ENCODE data around the gene NAV1.

NAV1 gene

DNA sequence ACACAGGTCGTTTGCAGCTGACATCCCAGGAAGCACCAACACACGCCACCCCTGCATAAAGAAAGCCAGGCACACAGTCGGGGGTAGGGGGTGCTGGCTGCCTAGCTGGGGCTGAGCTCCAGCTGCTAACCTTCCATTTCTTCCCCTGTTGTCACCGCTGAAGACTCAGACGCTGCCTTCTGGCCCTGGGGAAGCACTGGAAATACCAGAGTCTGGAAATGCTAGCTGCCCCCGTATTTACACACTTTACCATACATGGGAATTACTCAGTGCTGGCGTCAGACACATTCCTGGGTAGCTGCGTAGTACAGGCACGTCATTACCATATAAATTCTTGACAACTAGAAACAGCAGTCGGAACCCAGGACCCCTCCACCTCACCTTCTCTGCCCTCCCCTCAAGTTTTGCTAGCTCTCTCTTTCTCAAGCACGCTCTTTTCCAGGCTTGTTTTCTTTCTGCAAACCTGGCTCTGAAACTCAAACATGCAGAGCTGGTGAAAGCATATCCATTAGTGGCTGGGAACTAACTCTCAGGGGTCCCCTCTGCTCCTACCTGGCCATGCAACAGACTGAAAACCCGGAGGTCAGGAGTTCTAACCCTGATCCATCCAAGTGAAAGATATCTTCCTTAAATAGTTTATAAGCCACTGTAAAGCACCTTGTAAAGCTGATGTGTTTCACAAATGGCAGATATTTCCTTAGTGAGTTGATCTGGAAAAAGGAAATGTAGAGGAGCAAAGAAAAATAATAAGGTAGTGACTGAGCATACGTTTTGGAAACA, 35.3 kb upstream of the NAV1 start:
- no peak for DNase-seq (ENCODE audit: low spot score)

- no peak for DNase-seq (ENCODE audit: low spot score)
Observed at GRCh38 chr1:201504179-201504631, 34.7 kb upstream of the NAV1 start.

DNA sequence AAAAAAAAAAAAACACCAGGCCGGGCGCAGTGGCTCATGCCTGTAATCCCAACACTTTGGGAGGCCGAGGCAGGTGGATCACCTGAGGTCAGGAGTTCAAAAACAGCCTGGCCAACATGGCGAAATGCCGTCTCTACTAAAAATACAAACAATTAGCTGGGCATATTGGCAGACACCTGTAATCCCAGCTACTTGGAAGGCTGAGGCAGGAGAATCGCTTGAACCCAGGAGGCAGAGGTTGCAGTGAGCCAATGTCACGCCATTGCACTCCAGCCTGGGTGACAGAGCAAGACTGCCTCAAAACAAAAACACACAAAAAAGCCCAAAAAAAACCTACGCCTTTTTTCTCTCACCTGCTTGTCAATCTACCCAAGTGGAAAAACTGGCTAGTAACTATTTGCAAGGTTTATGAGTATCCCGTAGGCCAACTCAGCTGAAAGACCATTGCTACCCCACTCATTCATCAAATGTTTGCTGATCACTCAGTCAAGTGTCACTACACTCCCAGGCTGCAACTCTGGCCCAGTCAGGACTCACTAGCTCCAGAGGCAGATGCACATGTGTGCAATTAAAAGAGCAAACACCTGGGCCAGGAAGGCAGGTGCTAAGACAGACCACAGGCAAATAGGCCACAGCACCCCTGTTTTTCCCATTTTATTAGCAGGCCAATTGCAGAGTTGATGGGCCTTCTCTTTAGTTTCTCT, 34.0 kb upstream of the NAV1 start:
- no peak for DNase-seq (ENCODE audit: low spot score)

GRCh38 chr1:201505503-201505890, 33.4 kb upstream of the NAV1 start:
- DNase-seq (ENCODE audit: low spot score): no peak

GRCh38 chr1:201506092-201506491, 32.8 kb upstream of the NAV1 start:
- no peak for DNase-seq (ENCODE audit: low spot score)

- DNase-seq (ENCODE audit: low spot score): peak; percentile 86
Observed at GRCh38 chr1:201506557-201507359, 32.2 kb upstream of the NAV1 start, which contains the start of gene CSRP1. TSS of gene CSRP1 (minus strand) at chr1:201507123. CDS start at chr1:201496303, 10,820 bp downstream.

- DNase-seq (ENCODE audit: low spot score): no peak
Observed at GRCh38 chr1:201507360-201507675, 31.6 kb upstream of the NAV1 start.

DNA sequence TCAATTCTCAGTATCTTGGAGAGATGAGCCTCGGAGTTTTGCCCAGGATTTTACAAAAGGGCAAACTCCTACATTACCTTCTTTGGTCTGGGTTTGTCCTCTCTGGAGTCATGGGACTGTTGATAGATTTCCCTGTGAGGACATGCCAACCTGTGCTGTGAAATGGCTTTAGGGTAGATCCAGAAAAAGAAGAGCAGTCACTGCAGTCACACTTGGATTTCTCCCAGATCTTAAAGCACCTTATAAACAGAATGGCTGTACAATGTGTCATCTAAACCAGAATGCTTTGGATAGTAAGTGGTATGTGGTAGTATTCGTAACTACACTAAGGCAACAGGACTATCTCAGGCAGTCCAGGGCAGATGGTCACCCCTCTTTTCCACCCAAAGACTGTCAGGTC, 30.1 kb upstream of the NAV1 start:
- no peak for DNase-seq (ENCODE audit: low spot score)

- no peak for DNase-seq (ENCODE audit: low spot score)
Observed at GRCh38 chr1:201509601-201510374, 29.1 kb upstream of the NAV1 start.

DNA sequence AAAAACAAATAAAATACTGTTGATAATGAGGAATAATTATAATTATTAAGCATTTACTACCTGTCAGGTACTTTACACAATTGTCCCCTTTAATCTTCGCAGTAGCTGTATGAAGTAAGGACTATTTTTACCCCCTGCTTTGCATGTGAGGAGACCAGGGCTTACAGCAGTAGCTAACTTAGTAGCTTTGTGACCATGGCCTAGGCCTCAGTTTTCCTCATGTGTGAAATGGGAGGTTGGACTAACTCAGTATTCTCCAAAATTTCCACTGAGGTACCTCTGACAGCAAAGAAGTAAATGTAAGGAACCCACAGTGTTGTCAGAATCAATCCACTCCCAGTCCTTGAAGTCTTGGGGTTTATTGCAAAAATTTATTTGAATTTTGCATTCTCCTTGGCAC, 28.2 kb upstream of the NAV1 start:
- no peak for DNase-seq (ENCODE audit: low spot score)

GRCh38 chr1:201511396-201511940, 27.5 kb upstream of the NAV1 start:
- DNase-seq (ENCODE audit: low spot score): no peak

- DNase-seq (ENCODE audit: low spot score): no peak
Observed at GRCh38 chr1:201511941-201512539, 26.9 kb upstream of the NAV1 start.

- no peak for DNase-seq (ENCODE audit: low spot score)
Observed at GRCh38 chr1:201513498-201514243, 25.3 kb upstream of the NAV1 start.

DNA sequence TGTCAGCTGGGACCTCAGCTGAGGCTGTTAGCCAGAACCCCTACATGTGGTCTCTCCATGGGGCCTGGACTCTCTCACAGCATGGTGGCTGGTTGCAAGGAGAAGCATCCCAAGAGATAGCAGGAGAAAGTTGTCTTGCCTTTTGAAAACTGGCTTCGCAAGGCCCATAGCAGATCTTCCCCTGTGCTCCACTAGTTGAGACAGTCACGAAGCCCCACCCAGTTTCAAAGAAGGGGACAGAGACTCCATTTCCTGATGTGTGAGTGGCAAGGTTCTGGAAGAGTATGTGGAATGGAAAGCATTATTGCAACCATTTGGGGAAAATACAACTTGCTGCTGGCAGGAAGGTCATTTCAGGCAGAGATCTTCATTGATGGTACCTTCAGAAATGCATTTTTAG, 24.5 kb upstream of the NAV1 start:
- no peak for DNase-seq (ENCODE audit: low spot score)

GRCh38 chr1:201515062-201515750, 23.7 kb upstream of the NAV1 start:
- DNase-seq (ENCODE audit: low spot score): no peak

DNA sequence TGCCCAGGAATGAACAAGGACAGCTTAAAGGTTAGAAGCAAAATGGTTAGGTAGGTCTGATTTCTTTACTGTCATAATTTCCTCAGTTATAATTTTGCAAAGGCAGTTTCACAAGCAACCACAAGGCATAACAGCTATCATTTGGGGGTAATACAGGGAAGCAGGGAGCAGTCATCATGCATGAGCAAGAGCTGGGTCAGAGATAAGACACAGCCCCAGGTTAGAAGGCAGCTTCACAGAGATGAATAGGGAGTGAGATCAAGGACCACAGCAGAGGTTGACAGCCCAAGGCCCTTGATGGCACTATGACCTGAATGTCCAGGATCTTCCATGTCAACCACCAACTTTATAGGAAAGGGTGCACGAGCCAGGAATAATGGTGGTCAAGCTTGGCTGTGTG, 23.0 kb upstream of the NAV1 start:
- no peak for DNase-seq (ENCODE audit: low spot score)

- DNase-seq (ENCODE audit: low spot score): no peak
Observed at GRCh38 chr1:201516511-201517127, 22.3 kb upstream of the NAV1 start.

DNA sequence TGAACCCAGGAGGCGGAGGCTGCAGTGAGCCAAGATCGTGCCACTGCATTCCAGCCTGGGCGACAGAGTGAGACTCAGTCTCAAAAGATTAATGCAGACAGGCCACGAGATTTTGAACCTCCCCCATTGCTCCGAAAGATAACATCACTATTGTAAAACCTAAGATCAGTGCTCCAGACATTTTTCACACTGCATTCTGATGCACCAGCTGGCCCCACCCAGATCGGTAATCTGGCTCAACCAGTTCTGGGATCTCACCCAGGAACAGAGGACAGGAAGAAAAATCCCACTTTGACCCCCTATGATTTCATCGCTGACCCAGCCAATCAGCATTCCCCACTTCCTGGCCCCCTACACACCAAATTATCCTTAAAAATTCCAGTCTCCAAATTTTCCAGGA, 21.3 kb upstream of the NAV1 start:
- DNase-seq (ENCODE audit: low spot score): no peak

DNA sequence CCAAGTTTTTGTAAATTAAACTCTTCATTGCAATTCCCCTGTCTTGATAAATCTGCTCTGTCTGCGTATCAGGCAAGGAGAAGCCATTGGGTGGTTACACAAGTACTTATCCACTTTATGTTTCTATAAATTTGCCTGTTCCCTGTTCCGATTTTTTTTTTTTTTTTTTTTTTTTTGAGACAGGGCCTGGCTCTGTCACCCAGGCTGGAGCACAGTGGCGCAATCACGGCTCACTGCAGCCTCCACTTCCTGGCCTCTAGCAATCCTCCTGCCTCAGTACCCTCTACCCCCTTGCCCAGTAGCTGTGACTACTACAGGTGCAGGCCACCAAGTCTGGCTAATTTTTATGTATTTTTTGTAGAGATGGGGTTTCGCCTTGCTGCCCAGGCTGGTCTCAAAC, 20.9 kb upstream of the NAV1 start:
- DNase-seq (ENCODE audit: low spot score): no peak
